GM18499 (cell line): Measurements from ENCODE around the gene DENND6B.
"Not testable (repeated sequence)": the region's sequence is repeated elsewhere in the genome, so short reads cannot be mapped to it uniquely, and the experiment has no call there.

Experiments used
- ATAC-seq: cut with Tn5 transposase; IDR thresholded peaks from one replicate; pipeline ENCODE4 v1.9.1; 2021; ENCODE audit warnings: moderate number of reproducible peaks; ENCODE audit not compliant: insufficient read depth, unreplicated experiment

Gene DENND6B

DNA sequence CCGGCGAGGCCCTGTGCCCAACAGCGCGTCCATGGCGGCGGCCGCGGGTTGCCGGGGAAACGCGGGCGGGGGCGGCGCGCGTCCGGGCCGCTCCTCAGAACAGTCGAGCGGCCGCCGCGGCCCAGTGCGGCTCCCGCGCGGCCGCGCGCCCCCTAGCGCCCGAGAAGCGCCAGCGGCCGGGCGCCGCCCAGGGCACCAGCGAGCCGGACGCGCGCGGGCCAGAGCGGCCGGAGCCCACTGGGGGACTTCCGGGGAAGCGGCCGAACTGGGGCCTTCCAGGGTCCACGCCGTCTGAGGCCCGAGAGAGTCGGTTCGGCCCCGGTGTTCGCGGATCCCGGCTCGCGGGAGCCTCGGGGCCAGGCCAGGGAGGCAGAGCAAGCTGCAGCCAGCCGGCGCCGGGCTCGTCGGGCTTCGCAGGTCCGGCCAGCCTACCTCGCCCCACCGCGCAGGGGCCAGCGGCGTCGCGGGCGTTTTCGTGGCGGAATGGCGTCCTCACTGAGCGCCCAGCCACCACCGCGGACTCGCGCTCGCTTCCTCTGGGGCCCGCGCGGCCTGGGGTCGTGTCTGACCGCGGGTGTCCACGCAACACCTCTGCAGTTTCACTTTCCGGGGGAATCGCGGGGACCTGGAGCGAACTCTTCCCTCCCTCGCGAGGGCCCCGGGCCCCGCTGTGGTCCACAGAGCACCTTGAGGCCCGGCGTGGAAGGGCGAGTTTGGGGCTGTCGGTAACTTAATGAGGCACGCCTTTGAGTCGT is at the start of gene DENND6B:
TSS of gene DENND6B (minus strand) at position 57 of the 755 bp plus-strand sequence. CDS start at position 33, 24 bp downstream.
- ATAC-seq = no peak

- ATAC-seq = no peak
Observed at GRCh38 chr22:50376085-50376651, 49.4 kb upstream of the DENND6B start.

DNA sequence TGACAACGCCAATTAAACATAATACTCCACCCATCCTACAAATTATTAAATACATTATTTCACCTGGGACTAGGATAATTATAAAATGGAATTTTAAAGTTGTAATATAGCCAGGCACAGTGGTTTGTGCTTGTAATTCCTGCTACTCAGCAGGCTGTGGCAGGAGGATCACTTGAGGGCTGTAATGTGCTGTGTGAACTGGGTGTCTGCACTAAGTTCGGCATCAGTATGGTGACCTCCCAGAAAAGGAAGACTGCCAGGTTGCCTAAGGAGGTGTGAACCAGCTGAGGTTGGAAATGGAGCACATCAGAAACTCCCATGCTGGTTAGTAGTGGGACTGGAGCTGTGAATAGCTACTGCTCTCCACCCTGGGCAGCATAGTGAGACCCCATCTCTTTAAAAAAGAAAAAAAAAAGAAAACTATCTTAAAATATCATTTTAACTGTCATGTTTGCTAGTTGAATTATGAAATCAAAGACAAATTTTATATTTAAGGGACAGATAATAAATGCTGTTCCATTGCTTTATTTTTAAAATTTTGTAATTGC is 44.4 kb upstream of the DENND6B start:
- no peak for ATAC-seq

DNA sequence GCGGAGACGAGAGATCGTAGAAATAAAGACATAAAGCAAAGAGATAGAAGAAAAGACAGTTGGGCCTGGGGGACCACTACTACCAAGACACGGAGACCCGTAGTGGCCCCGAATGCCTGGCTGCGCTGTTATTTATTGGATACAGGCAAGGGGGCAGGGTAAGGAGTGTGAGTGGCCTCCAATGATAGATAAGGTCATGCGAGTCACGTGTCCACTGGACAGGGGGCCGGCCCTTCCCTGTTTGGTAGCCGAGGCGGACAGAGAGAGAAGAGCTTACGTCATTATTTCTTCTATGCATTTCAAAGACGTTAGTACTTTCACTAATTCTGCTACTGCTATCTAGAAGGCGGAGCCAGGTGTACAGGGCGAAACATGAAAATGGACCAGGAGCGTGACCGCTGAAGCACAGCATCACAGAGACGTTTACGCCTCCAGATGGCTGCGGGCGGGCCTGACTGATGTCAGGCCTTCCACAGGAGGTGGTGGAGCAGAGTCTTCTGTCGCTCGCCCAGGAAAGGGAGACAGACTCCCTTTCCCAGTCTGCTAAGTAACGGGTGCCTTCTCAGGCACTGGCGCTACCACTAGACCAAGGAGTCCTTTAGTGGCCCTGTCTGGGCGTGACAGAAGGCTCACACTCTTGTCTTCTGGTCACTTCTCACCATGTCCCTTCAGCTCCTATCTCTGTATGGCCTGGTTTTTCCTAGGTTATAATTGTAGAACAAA is 41.1 kb upstream of the DENND6B start:
- no peak for ATAC-seq

DNA sequence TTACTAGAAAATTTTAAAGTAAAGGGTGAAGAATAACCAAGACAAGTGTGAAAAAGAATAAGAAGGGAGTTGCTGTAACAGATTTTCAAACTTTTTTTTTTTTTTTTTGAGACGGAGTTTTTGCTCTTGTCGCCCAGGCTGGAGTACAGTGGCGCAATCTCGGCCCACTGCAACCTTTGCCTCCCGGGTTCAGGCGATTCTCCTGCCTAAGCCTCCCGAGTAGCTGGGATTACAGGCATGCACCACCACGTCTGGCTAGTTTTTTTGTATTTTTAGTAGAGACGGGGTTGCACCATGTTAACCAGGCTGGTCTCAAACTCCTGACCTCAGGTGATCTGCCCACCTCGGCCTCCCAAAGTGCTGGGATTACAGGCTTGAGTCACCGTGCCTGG is 37.0 kb upstream of the DENND6B start:
- ATAC-seq = not testable (repeated sequence)

DNA sequence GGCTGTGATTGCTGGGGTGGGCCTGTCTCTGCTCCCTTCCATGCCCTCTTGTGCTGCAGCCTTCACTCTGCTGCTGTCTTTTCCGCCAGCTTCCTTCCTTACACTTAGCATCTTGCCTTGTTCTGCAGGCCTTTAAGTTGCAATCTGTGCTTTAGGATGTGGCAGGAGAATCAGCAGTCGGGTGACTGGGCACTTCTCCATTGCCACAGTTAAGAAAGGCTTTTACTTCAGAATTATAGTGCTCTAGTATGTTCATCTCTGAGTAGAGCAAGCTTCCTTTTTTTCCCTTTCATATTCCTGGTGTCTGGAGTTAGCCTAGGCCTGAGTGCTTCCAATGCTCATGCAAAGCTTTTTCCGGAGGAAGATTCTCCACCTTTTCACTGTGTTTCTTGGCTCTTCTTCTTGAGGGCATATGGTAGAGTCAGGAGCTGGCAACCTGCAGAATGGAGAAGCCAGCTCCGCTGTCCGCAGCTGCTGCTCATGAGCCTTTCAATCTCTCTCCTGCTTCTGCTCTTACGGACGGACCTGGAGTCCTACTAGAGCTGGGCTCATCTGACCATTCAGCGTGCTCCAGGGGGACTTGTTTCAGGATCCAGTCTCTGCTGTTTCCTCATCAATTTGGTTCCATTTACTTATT is 36.5 kb upstream of the DENND6B start:
- no peak for ATAC-seq

DNA sequence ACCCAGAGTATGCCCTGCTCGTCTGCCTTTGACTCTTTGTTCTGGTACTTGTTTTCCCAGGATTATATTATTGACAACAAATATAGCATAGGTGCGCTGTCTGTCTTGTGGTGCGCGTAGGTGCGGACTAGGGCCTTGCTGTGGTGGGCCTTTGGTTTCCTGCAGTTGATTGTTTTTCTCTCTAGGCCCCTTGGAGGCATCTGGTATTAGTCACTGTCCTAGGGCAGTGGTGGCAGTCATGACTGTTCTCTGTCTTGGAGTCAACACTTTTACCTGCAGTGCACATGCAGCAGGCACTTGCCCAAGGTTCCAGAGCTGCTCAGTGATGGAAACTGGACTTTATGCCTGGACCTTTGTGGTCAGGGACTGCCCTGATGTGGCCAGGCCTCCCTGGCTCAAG is 34.9 kb upstream of the DENND6B start:
- ATAC-seq = no peak

- ATAC-seq = no peak
Observed at GRCh38 chr22:50361222-50361621, 34.4 kb upstream of the DENND6B start.

GRCh38 chr22:50360578-50360977 is 33.8 kb upstream of the DENND6B start:
- ATAC-seq = no peak

GRCh38 chr22:50357756-50358155 is 30.9 kb upstream of the DENND6B start:
- no peak for ATAC-seq

DNA sequence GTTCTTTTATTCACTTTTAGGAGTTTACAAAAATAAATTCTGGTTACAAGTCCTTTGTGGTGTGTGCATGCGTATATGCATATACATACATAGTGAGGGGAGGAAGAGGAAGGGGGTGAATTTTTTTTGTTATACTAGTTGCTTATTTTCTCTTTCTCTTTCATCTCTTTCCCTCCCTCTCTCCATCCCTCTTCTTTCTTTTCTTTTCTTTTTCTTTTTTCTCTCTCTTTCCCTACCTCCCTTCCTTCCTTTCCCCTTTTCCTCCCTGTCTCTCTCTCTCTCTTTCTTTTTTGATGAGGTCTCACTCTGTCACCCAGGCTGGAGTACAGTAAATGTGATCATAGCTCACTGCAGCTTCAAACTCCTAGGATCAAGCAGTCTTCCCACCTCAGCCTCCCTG is 30.4 kb upstream of the DENND6B start:
- no peak for ATAC-seq

DNA sequence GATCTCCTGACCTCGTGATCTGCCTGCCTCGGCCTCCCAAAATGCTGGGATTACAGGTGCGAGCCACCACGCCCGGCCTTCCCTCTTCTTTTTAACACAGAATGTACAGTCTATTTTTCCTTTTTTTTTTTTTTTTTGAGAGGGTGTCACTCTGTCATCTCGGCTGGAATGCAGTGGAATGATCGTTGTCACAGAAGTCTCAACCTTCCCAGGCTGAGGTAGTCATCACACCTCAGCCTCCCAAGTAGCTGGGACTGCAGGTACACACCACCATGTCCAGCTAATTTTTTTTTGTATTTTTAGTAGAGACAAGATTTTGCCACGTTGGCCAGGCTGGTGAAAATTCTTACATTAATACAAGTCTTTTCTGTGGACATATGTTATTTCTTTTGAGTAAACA is 29.4 kb upstream of the DENND6B start:
- no peak for ATAC-seq

GRCh38 chr22:50348058-50348457 is 21.2 kb upstream of the DENND6B start:
- ATAC-seq = no peak

GRCh38 chr22:50347157-50347556 is 20.3 kb upstream of the DENND6B start:
- no peak for ATAC-seq

DNA sequence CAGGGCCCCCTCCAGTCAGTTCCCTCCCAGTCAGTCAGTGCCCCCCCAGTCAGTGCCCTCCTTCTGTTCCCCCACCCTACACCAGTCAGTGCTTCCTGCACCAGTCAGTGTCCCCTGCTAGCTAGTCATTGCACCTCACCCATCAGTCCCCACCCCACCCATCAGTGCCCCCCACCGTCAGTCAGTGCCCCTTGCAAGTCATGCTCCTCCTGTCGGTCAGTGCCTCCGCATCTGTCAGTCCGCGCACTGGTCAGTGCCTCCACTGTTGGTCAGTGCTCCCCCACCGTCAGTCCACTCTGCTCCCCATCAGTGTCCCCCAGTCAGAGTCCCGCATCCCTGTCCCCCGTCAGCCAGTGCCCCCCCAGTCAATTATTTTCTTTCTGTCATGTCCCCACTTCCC is 19.7 kb upstream of the DENND6B start:
- no peak for ATAC-seq

GRCh38 chr22:50343541-50343935 is 16.7 kb upstream of the DENND6B start:
- no peak for ATAC-seq

DNA sequence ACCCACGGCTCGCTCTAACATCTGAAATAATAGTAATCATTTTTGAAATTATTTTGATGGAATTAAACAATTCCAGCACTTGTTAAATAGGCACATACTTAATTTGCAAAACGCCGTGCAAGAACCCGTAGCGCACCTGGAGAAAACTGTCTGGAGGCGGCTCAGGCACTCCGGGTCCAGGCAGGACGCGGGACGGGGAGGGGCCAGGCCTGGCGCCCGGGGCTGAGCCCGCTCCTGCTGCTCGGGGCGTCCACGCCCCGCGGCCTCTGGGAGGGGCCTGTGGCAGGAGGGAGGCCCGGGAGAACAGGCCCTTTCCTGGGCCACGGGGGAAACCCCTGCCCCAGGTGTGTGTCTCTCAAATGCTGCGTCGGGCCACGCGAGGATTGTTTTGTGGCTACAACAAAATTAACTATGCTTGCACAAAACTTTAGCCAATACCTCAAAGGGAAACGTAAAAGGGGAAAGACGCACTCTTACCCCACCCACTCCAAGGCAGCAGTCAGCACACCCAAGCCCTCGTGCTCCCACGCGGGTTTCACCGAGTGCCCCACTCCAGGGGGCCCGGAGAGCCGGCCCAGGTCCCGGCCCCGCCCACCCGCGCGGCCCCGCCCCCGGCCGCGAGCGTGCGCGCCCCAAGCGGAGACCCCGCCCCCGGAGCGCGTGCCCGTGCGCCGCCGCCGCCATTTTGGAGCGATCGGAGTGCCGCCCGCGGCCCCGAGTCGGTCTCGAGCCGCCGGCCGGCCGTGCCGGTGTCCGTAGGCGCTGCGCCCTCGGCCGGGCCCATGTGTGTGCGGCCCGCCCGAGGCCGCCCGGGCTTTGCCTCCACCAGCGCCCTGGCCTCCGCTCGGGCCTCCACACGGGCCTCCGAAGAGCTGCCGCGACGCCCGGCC is 16.1 kb upstream of the DENND6B start, which contains the start of gene PPP6R2:
TSS of gene PPP6R2 (plus strand) at position 677 of the 890 bp plus-strand sequence. CDS start 50,582 bp downstream, outside the sequence.
- ATAC-seq = no peak

DNA sequence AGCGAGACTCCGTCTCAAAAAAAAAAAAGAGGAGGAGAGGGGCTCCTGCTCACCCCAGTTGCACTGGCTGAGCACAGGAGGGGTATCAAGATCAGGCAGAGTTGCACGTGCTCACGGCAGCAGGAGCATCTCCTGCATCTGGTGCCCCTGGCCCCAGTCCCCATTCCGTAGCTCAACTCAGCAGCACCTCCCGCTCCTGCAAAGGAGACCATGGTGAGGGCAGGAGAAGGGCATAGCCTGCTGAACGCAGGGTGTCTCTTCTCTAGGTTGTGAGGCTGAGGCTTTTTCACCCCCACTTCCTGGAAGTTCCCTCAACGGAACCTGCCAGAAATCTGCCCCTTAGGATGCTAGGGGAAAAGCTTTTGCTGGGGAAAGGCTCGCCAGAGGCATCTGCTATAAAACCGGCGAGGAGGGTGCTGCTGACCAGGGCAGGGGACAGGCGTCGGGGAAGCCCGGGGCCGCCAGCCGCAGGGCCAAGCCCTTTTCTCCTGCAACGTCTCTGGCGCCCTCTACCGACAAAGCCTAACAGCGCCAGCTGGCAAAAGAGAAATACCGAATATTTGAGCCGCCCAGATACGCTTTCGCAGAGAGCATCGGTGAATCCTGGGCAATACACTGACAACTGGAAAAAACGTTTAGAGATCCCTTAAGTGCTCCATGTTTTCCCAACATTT is 15.3 kb upstream of the DENND6B start:
- ATAC-seq = peak; percentile 46
